PFSK-1 (cell line): Measurements from ENCODE around the gene FLCN.

Experiments used
- POLR2AphosphoS5 ChIP-seq: IDR thresholded peaks from 2 replicates; pipeline ENCODE4 v1.6.1; 2012; ENCODE audit warnings: low read depth, mild to moderate bottlenecking, control low read depth, low read length, moderate library complexity
- TF ChIP-seq, protein P1 (sequence below), 2 experiments: IDR thresholded peaks; 2 replicates each; pipeline versions ENCODE4 v1.6.1 to v1.8.0; 2011 to 2012; ENCODE audit warnings: low read depth in 2 of 2, low read length in 2 of 2, control low read depth in 1 of 2, inconsistent platforms in 1 of 2, mild to moderate bottlenecking in 1 of 2, moderate library complexity in 1 of 2; ENCODE audit not compliant: insufficient read depth in 1 of 2

DNA sequence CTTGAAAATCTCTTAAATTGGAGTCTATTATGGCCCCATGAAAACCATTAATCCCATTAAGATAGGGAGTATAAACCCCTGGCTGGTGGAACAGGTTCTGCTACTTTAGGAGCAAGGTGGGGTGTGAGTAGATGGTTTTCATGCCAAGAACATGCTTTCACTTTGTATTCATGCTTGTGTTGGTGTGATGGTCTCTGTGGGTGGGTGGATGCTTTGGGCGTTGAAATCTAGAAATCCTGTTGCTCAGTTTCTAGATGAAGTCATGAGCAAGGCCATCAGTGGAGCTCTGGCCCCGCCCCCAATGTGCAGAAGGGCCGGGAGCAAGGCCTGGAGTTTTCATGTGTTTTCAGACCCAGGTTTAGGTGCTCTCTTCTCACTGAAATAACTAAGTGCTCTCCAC lies 50.9 kb downstream of the FLCN start:
- TF ChIP-seq POLR2AphosphoS5: no peak
- TF ChIP-seq, protein P1, sequence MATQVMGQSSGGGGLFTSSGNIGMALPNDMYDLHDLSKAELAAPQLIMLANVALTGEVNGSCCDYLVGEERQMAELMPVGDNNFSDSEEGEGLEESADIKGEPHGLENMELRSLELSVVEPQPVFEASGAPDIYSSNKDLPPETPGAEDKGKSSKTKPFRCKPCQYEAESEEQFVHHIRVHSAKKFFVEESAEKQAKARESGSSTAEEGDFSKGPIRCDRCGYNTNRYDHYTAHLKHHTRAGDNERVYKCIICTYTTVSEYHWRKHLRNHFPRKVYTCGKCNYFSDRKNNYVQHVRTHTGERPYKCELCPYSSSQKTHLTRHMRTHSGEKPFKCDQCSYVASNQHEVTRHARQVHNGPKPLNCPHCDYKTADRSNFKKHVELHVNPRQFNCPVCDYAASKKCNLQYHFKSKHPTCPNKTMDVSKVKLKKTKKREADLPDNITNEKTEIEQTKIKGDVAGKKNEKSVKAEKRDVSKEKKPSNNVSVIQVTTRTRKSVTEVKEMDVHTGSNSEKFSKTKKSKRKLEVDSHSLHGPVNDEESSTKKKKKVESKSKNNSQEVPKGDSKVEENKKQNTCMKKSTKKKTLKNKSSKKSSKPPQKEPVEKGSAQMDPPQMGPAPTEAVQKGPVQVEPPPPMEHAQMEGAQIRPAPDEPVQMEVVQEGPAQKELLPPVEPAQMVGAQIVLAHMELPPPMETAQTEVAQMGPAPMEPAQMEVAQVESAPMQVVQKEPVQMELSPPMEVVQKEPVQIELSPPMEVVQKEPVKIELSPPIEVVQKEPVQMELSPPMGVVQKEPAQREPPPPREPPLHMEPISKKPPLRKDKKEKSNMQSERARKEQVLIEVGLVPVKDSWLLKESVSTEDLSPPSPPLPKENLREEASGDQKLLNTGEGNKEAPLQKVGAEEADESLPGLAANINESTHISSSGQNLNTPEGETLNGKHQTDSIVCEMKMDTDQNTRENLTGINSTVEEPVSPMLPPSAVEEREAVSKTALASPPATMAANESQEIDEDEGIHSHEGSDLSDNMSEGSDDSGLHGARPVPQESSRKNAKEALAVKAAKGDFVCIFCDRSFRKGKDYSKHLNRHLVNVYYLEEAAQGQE (IDR thresholded peaks at IDR 0.05; ENCODE audit: insufficient read depth in 1 of 2, low read depth in 2 of 2, low read length in 2 of 2): no peak
